ENCODE results near the gene ARMC6. TPM values are rescaled to one million over a fixed set of nuclear protein-coding genes. Genes with fewer than 3 reads are reported as not detected.

Gene ARMC6
- total and polyA plus RNA-seq, 2 of the 13 experiments (the other 11 are each of a cell fraction or from before 2014, with no cell fraction given) = 16.2 to 36.8 TPM

DNA sequence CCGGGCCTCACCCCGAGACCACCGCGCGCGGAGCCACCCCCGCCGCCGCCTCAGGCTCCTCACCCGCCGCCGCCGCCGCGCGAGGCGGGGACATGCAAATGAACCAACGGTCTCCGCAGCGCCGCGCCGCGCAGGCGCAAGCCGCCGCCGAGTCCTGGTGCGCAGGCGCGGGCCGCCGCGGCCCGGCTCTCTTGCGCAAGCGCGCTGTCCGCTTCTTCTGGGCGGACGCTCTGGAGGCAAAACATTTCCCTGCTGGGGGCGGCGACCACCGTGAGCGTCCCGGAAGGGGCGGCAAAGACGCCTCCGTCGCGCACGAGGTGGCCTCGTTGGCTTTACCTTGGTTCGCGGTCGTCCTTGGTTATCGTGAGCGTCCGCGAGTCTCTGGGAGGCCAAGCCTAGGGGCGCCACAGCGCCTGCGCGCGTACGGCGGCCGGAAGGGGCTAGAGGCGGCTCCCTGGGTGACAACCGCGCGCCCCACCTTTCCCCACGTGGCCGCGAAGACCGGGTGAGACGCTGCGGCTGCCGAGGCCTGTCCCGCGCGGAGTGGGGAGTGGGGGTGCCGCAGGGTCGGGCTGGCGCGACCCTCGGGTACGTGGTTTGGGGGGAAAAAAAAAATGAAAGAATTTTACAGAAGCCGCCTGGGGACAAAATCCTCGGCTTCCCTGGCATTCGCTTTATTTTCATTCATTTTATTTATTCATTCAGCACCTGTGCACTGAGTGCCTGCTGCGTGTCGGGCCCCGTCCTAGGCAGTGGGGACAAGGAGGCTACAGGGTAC, at the start of gene ARMC6, which contains the start of gene SUGP2 (continued):
- peak; percentile 96; the same call in 1 of the 2 replicates for TF ChIP-seq ZNF546 (CRISPR knock-in tag; conservative IDR thresholded peaks at IDR 0.05)
- TF ChIP-seq ARNT (IDR thresholded peaks at IDR 0.05) = no peak
- no peak for TF ChIP-seq SIX1 (CRISPR knock-in tag; IDR thresholded peaks at IDR 0.05; ENCODE audit: borderline replicate concordance)
- no peak; the same call in 1 of the 2 replicates for TF ChIP-seq NR2F2 (IDR thresholded peaks at IDR 0.05; ENCODE audit: borderline replicate concordance, low read depth)
- peak; percentile 88 for TF ChIP-seq ZNF256 (CRISPR knock-in tag; conservative IDR thresholded peaks at IDR 0.05)
- TF ChIP-seq, protein P1, sequence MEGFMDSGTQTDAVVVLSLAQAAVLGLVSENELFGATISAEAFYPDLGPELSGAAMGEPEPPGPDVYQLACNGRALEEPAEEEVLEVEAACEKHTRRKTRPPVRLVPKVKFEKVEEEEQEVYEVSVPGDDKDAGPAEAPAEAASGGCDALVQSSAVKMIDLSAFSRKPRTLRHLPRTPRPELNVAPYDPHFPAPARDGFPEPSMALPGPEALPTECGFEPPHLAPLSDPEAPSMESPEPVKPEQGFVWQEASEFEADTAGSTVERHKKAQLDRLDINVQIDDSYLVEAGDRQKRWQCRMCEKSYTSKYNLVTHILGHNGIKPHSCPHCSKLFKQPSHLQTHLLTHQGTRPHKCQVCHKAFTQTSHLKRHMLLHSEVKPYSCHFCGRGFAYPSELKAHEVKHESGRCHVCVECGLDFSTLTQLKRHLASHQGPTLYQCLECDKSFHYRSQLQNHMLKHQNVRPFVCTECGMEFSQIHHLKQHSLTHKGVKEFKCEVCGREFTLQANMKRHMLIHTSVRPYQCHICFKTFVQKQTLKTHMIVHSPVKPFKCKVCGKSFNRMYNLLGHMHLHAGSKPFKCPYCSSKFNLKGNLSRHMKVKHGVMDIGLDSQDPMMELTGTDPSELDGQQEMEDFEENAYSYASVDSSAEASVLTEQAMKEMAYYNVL (CRISPR knock-in tag; IDR thresholded peaks at IDR 0.05; ENCODE audit: borderline replicate concordance) = no peak; the same call in 1 of the 2 replicates
- 0 out of 2 replicates have a peak, but pooled peaks have one; percentile 34 for TF ChIP-seq ZMYM3 (CRISPR knock-in tag; IDR thresholded peaks at IDR 0.05)
- no peak for TF ChIP-seq ZBTB8A (CRISPR knock-in tag; IDR thresholded peaks at IDR 0.05; ENCODE audit: borderline replicate concordance, low read depth)
- no peak; the same call in 1 of the 2 replicates for TF ChIP-seq ELF4 (CRISPR knock-in tag; IDR thresholded peaks at IDR 0.05; ENCODE audit: borderline replicate concordance)
- TF ChIP-seq, protein P2, sequence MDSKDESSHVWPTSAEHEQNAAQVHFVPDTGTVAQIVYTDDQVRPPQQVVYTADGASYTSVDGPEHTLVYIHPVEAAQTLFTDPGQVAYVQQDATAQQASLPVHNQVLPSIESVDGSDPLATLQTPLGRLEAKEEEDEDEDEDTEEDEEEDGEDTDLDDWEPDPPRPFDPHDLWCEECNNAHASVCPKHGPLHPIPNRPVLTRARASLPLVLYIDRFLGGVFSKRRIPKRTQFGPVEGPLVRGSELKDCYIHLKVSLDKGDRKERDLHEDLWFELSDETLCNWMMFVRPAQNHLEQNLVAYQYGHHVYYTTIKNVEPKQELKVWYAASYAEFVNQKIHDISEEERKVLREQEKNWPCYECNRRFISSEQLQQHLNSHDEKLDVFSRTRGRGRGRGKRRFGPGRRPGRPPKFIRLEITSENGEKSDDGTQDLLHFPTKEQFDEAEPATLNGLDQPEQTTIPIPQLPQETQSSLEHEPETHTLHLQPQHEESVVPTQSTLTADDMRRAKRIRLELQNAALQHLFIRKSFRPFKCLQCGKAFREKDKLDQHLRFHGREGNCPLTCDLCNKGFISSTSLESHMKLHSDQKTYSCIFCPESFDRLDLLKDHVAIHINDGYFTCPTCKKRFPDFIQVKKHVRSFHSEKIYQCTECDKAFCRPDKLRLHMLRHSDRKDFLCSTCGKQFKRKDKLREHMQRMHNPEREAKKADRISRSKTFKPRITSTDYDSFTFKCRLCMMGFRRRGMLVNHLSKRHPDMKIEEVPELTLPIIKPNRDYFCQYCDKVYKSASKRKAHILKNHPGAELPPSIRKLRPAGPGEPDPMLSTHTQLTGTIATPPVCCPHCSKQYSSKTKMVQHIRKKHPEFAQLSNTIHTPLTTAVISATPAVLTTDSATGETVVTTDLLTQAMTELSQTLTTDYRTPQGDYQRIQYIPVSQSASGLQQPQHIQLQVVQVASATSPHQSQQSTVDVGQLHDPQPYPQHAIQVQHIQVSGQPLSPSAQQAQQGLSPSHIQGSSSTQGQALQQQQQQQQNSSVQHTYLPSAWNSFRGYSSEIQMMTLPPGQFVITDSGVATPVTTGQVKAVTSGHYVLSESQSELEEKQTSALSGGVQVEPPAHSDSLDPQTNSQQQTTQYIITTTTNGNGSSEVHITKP (CRISPR knock-in tag; IDR thresholded peaks at IDR 0.05; ENCODE audit: low read depth) = no peak
- TF ChIP-seq, protein P3, sequence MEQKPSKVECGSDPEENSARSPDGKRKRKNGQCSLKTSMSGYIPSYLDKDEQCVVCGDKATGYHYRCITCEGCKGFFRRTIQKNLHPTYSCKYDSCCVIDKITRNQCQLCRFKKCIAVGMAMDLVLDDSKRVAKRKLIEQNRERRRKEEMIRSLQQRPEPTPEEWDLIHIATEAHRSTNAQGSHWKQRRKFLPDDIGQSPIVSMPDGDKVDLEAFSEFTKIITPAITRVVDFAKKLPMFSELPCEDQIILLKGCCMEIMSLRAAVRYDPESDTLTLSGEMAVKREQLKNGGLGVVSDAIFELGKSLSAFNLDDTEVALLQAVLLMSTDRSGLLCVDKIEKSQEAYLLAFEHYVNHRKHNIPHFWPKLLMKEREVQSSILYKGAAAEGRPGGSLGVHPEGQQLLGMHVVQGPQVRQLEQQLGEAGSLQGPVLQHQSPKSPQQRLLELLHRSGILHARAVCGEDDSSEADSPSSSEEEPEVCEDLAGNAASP (CRISPR knock-in tag; IDR thresholded peaks at IDR 0.05; ENCODE audit: borderline replicate concordance) = peak; percentile 63
- TF ChIP-seq, protein P4, sequence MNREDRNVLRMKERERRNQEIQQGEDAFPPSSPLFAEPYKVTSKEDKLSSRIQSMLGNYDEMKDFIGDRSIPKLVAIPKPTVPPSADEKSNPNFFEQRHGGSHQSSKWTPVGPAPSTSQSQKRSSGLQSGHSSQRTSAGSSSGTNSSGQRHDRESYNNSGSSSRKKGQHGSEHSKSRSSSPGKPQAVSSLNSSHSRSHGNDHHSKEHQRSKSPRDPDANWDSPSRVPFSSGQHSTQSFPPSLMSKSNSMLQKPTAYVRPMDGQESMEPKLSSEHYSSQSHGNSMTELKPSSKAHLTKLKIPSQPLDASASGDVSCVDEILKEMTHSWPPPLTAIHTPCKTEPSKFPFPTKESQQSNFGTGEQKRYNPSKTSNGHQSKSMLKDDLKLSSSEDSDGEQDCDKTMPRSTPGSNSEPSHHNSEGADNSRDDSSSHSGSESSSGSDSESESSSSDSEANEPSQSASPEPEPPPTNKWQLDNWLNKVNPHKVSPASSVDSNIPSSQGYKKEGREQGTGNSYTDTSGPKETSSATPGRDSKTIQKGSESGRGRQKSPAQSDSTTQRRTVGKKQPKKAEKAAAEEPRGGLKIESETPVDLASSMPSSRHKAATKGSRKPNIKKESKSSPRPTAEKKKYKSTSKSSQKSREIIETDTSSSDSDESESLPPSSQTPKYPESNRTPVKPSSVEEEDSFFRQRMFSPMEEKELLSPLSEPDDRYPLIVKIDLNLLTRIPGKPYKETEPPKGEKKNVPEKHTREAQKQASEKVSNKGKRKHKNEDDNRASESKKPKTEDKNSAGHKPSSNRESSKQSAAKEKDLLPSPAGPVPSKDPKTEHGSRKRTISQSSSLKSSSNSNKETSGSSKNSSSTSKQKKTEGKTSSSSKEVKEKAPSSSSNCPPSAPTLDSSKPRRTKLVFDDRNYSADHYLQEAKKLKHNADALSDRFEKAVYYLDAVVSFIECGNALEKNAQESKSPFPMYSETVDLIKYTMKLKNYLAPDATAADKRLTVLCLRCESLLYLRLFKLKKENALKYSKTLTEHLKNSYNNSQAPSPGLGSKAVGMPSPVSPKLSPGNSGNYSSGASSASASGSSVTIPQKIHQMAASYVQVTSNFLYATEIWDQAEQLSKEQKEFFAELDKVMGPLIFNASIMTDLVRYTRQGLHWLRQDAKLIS (CRISPR knock-in tag; IDR thresholded peaks at IDR 0.05) = 0 out of 2 replicates have a peak, but pooled peaks have one; percentile 37
- TF ChIP-seq THYN1 (CRISPR knock-in tag; IDR thresholded peaks at IDR 0.05; ENCODE audit: borderline replicate concordance, low read depth) = no peak
- TF ChIP-seq ZNF207 (IDR thresholded peaks at IDR 0.05; ENCODE audit: borderline replicate concordance) = no peak
- TF ChIP-seq NR2F6 (IDR thresholded peaks at IDR 0.05) = no peak
- peak; percentile 43; the same call in 1 of the 2 replicates for TF ChIP-seq NR2F6 (CRISPR knock-in tag; IDR thresholded peaks at IDR 0.05)

Measured in HepG2 (cell line).